Neural progenitor cell (in vitro differentiated cells): Measurements from ENCODE around the gene FKBP1B. TPM values are rescaled to one million over a fixed set of nuclear protein-coding genes. Genes with fewer than 3 reads are reported as not detected.
"Not testable (repeated sequence)": the region's sequence is repeated elsewhere in the genome, so short reads cannot be mapped to it uniquely, and the experiment has no call there.

ENCODE experiments used
- DNase-seq: peaks from one replicate; pipeline ENCODE4 v3.0.0-alpha.2; 2016; ENCODE audit warnings: low spot score
- H2AFZ ChIP-seq: fragments of 200-600 bp; sonication (generic); replicated peaks from 2 replicates; pipeline ENCODE4 v1.6.1; 2016; ENCODE audit warnings: antibody characterized with exemption
- H3F3A ChIP-seq: fragments of 200-600 bp; sonication (generic); 2 replicates; pipeline ENCODE4 v1.6.1; 2016; ENCODE audit warnings: antibody characterized with exemption, low read depth
- H3K27ac ChIP-seq: fragments of 200-600 bp; sonication (generic); 2 replicates; pipeline ENCODE4 v1.5.1; 2016; ENCODE audit warnings: mild to moderate bottlenecking
- H3K27me3 ChIP-seq: fragments of 200-600 bp; sonication (generic); 2 replicates; pipeline ENCODE4 v1.6.1; 2016; ENCODE audit warnings: mild to moderate bottlenecking, moderate library complexity
- H3K36me3 ChIP-seq: fragments of 200-600 bp; sonication (generic); 2 replicates; pipeline ENCODE4 v1.5.1; 2016
- H3K4me1 ChIP-seq: fragments of 200-600 bp; sonication (generic); 2 replicates; pipeline ENCODE4 v1.6.1; 2016; ENCODE audit warnings: mixed run types
- H3K4me2 ChIP-seq: fragments of 200-600 bp; sonication (generic); 2 replicates; pipeline ENCODE4 v1.6.1; 2016
- H3K4me3 ChIP-seq: fragments of 200-600 bp; sonication (generic); 2 replicates; pipeline ENCODE4 v1.5.1; 2016
- H3K79me2 ChIP-seq: fragments of 200-600 bp; sonication (generic); 2 replicates; pipeline ENCODE4 v1.6.1; 2016; ENCODE audit warnings: low read depth
- H3K9ac ChIP-seq: fragments of 200-600 bp; sonication (generic); 2 replicates; pipeline ENCODE4 v1.6.1; 2016
- H3K9me3 ChIP-seq: fragments of 200-600 bp; sonication (generic); 2 replicates; pipeline ENCODE4 v1.5.1; 2016; ENCODE audit warnings: low read depth
- H4K20me1 ChIP-seq: fragments of 200-600 bp; sonication (generic); 2 replicates; pipeline ENCODE4 v1.6.1; 2016; ENCODE audit warnings: low read depth
- H3K27ac Mint-ChIP-seq: 3 replicates; pipeline ENCODE4 v1.8.0; 2021; ENCODE audit warnings: mixed read lengths
- H3K27me3 Mint-ChIP-seq: 2 replicates; pipeline ENCODE4 v1.8.0; 2022; ENCODE audit warnings: low read depth, mild to moderate bottlenecking, inconsistent platforms, moderate library complexity, mixed read lengths; ENCODE audit not compliant: insufficient read depth
- H3K36me3 Mint-ChIP-seq: 3 replicates; pipeline ENCODE4 v1.8.0; 2021; ENCODE audit warnings: mixed read lengths
- H3K4me1 Mint-ChIP-seq: 3 replicates; pipeline ENCODE4 v1.8.0; 2021; ENCODE audit warnings: mixed read lengths
- H3K4me3 Mint-ChIP-seq: 3 replicates; pipeline ENCODE4 v1.8.0; 2021; ENCODE audit warnings: mild to moderate bottlenecking, moderate library complexity, mixed read lengths
- H3K9me3 Mint-ChIP-seq: 3 replicates; pipeline ENCODE4 v1.8.0; 2020; ENCODE audit warnings: mixed read lengths
- EZH2 ChIP-seq: fragments of 200-600 bp; sonication (generic); IDR thresholded peaks from 2 replicates; pipeline ENCODE4 v1.6.1; 2017; ENCODE audit warnings: antibody characterized with exemption, mild to moderate bottlenecking, moderate library complexity
- EZH2phosphoT487 ChIP-seq: fragments of 200-600 bp; sonication (generic); IDR thresholded peaks from 2 replicates; pipeline ENCODE4 v1.6.1; 2017; ENCODE audit warnings: antibody characterized with exemption
- total RNA-seq: library from RNA; depleted of rRNA; stranded (reverse); fragments of >200 nt; gene quantifications from 2 replicates; pipeline ENCODE4 v1.2.3, GENCODE V29; 2015; ENCODE audit warnings: low replicate concordance
- TF ChIP-seq, protein P1 (sequence below): fragments of 200-600 bp; sonication (generic); IDR thresholded peaks from 2 replicates; pipeline ENCODE4 v1.5.1; 2017; ENCODE audit warnings: antibody characterized with exemption, mild to moderate bottlenecking

The FKBP1B gene
- total RNA-seq, 1 donor from 2014 or later = 46.0 TPM

GRCh38 chr2:24086241-24086640 lies 36.7 kb downstream of the FKBP1B start:
- peak overlapping the region; percentile 46 for H3K4me3 Mint-ChIP-seq
- Histone ChIP-seq H3K27ac (no peak overlapping the region), H3K9ac (no peak overlapping the region), H4K20me1 (no peaks in the 10 kb centered on the region), H3K4me2 (no peak overlapping the region), H3K79me2 (peaks cover 8% of the 10 kb centered on the region), H3K4me1 (peaks cover 12% of the 10 kb centered on the region), H3K27me3 (no peaks in the 10 kb centered on the region), H2AFZ (no peak overlapping the region), H3K36me3 (no peaks in the 10 kb centered on the region), H3K4me3 (no peak overlapping the region), H3F3A (peaks cover 30% of the 10 kb centered on the region), H3K9me3 (no peaks in the 10 kb centered on the region)
- H3K27me3 Mint-ChIP-seq = peaks cover 4% of the 10 kb centered on the region
- H3K36me3 Mint-ChIP-seq = peaks cover 10% of the 10 kb centered on the region
- no peak for DNase-seq
- TF ChIP-seq EZH2 (no peak), EZH2phosphoT487 (no peak)
- TF ChIP-seq, protein P1, sequence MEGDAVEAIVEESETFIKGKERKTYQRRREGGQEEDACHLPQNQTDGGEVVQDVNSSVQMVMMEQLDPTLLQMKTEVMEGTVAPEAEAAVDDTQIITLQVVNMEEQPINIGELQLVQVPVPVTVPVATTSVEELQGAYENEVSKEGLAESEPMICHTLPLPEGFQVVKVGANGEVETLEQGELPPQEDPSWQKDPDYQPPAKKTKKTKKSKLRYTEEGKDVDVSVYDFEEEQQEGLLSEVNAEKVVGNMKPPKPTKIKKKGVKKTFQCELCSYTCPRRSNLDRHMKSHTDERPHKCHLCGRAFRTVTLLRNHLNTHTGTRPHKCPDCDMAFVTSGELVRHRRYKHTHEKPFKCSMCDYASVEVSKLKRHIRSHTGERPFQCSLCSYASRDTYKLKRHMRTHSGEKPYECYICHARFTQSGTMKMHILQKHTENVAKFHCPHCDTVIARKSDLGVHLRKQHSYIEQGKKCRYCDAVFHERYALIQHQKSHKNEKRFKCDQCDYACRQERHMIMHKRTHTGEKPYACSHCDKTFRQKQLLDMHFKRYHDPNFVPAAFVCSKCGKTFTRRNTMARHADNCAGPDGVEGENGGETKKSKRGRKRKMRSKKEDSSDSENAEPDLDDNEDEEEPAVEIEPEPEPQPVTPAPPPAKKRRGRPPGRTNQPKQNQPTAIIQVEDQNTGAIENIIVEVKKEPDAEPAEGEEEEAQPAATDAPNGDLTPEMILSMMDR = no peak
- H3K27ac Mint-ChIP-seq = no peak overlapping the region
- H3K9me3 Mint-ChIP-seq = no peaks in the 10 kb centered on the region
- peaks cover 20% of the 10 kb centered on the region for H3K4me1 Mint-ChIP-seq

DNA sequence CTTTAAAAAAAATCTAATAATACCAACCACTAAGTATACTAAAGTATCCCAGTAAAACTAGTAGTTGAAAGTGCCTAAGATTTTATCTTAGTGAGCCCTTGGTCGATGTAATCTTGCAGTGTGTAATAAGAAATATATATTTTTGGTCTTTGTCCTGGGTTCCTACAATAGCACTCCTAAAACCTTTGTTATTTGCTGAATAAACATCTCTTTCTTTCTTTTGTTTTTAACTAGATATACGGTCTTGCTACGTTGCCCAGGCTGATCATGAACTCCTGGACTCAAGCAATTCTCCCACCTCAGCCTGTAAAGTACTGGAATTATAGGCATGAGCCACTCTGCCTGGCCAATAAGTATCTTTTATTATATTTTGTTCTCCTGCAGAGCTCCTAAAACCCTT lies 37.5 kb downstream of the FKBP1B start:
- Histone ChIP-seq H3K27ac (no peak overlapping the region), H3K4me1 (peaks cover 12% of the 10 kb centered on the region), H3K4me2 (no peak overlapping the region), H2AFZ (no peak overlapping the region), H3K9ac (no peak overlapping the region), H3K4me3 (no peak overlapping the region), H3K36me3 (no peaks in the 10 kb centered on the region), H4K20me1 (no peaks in the 10 kb centered on the region), H3K9me3 (no peaks in the 10 kb centered on the region), H3F3A (peaks cover 30% of the 10 kb centered on the region), H3K27me3 (no peaks in the 10 kb centered on the region), H3K79me2 (peaks cover 8% of the 10 kb centered on the region)
- H3K9me3 Mint-ChIP-seq = no peaks in the 10 kb centered on the region
- H3K27ac Mint-ChIP-seq = no peak overlapping the region
- H3K4me1 Mint-ChIP-seq = peaks cover 20% of the 10 kb centered on the region
- H3K36me3 Mint-ChIP-seq = peaks cover 6% of the 10 kb centered on the region
- H3K4me3 Mint-ChIP-seq = no peak overlapping the region
- DNase-seq = no peak
- no peak for TF ChIP-seq EZH2
- TF ChIP-seq EZH2phosphoT487 = no peak
- TF ChIP-seq, protein P1 = no peak
- peaks cover 4% of the 10 kb centered on the region for H3K27me3 Mint-ChIP-seq

- Mint-ChIP-seq H3K9me3 (no peaks in the 10 kb centered on the region), H3K4me3 (no peak overlapping the region), H3K27ac (no peak overlapping the region), H3K36me3 (peaks cover 4% of the 10 kb centered on the region), H3K4me1 (peaks cover 10% of the 10 kb centered on the region), H3K27me3 (peaks cover 2% of the 10 kb centered on the region)
- no peaks in the 10 kb centered on the region for H3K79me2 ChIP-seq
- H3K36me3 ChIP-seq = no peaks in the 10 kb centered on the region
- H3K9ac ChIP-seq = no peak overlapping the region
- no peak overlapping the region for H3K4me3 ChIP-seq
- H3K9me3 ChIP-seq = no peaks in the 10 kb centered on the region
- no peaks in the 10 kb centered on the region for H4K20me1 ChIP-seq
- H3K27me3 ChIP-seq = no peaks in the 10 kb centered on the region
- no peak overlapping the region for H3K27ac ChIP-seq
- H3K4me2 ChIP-seq = no peak overlapping the region
- TF ChIP-seq, protein P1 = no peak
- no peak for TF ChIP-seq EZH2
- TF ChIP-seq EZH2phosphoT487 = no peak
- H2AFZ ChIP-seq = no peak overlapping the region
- H3K4me1 ChIP-seq = peaks cover 5% of the 10 kb centered on the region
- H3F3A ChIP-seq = peaks cover 18% of the 10 kb centered on the region
- no peak for DNase-seq
Observed at GRCh38 chr2:24088821-24089359, 39.3 kb downstream of the FKBP1B start.

DNA sequence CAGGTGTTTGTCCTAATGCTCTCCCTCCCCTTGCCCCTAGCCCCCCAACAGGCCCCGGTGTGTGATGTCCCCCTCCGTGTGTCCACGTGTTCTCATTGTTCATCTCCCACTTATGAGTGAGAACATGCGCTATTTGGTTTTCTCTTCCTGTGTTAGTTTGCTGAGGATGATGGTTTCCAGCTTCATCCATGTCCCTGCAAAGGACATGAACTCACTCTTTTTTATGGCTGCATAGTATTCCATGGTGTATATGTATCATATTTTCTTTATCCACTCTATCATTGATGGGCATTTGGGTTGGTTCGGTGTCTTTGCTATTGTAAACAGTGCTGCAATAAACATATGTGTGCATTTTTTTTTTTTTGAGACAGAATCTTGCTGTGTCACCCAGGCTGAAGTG lies 43.7 kb downstream of the FKBP1B start:
- H3K27ac ChIP-seq, H3K27me3 ChIP-seq, H4K20me1 ChIP-seq, H3K4me1 ChIP-seq, H3K9me3 ChIP-seq, H3K4me3 ChIP-seq, H3K36me3 ChIP-seq, DNase-seq, H3K27ac Mint-ChIP-seq, H3K27me3 Mint-ChIP-seq, H3K4me2 ChIP-seq, H3K4me1 Mint-ChIP-seq, H2AFZ ChIP-seq, H3K4me3 Mint-ChIP-seq, H3K79me2 ChIP-seq, H3K9me3 Mint-ChIP-seq, H3F3A ChIP-seq, H3K9ac ChIP-seq: not testable (repeated sequence)
- peaks cover 11% of the 10 kb centered on the region for H3K36me3 Mint-ChIP-seq

DNA sequence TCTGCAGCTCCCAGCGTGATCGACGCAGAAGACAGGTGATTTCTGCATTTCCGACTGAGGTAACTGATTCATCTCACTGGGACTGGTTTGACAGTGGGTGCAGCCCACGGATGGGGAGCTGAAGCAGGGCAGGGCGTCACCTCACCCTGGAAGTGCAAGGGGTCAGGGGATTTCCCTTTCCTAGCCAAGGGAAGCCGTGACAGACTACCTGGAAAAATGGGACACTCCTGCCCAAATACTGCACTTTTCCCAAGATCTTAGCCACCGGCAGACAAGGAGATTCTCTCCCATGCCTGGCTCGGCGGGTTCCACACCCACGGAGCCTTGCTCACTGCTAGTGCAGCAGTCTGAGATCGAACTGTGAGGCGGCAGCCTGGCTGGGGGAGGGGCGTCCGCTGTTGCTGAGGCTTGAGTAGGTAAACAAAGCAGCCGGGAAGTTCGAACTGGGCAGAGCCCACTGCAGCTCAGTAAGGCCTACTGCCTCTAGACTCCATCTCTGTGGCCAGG lies 45.7 kb downstream of the FKBP1B start:
- H3K36me3 ChIP-seq, H3K27me3 ChIP-seq, H3K79me2 ChIP-seq, H3K36me3 Mint-ChIP-seq, H3K4me3 ChIP-seq, H4K20me1 ChIP-seq, H3K9me3 Mint-ChIP-seq, H3F3A ChIP-seq, H3K27ac Mint-ChIP-seq, H3K9me3 ChIP-seq, H3K27me3 Mint-ChIP-seq, H3K9ac ChIP-seq, H3K4me1 ChIP-seq, H3K4me3 Mint-ChIP-seq, H3K27ac ChIP-seq, H3K4me1 Mint-ChIP-seq: not testable (repeated sequence)
- peak; percentile 13 for DNase-seq
- Histone ChIP-seq H2AFZ (peak overlapping the region; percentile 60), H3K4me2 (peak overlapping the region; percentile 47)

DNA sequence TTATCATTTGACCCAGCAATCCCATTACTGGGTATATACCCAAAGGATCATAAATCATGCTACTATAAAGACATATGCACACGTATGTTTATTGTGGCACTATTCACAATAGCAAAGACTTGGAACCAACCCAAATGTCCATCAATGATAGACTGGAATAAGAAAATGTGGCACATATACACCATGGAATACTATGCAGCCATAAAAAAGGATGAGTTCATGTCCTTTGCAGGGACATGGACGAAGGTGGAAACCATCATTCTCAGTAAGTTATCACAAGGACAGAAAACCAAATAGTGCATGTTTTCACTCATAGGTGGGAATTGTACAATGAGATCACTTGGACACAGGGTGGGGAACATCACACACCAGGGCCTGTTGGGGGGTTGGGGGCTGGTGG lies 51.2 kb downstream of the FKBP1B start:
- not testable (repeated sequence) for H3K4me3 Mint-ChIP-seq, H3K4me3 ChIP-seq, H3K4me2 ChIP-seq, H3K27me3 Mint-ChIP-seq, H3K9me3 ChIP-seq, H3K36me3 Mint-ChIP-seq, H2AFZ ChIP-seq, H3K27ac Mint-ChIP-seq, H3K27me3 ChIP-seq, H3K4me1 ChIP-seq, H3F3A ChIP-seq, H3K36me3 ChIP-seq, H3K9ac ChIP-seq, H3K4me1 Mint-ChIP-seq, H3K27ac ChIP-seq, DNase-seq, H3K79me2 ChIP-seq, H4K20me1 ChIP-seq
- peaks cover 11% of the 10 kb centered on the region for H3K9me3 Mint-ChIP-seq
